Cortex of kidney (tissue), 1 donor: Measurements from ENCODE around the gene GSDMA.
"Not testable (repeated sequence)": the region's sequence is repeated elsewhere in the genome, so short reads cannot be mapped to it uniquely, and the experiment has no call there.

ENCODE experiments used
- DNase-seq: peaks from one replicate; lab custom pipeline; 2025; lab: John Stamatoyannopoulos, UW

GSDMA gene

GRCh38 chr17:39997543-39997942, 34.7 kb downstream of the GSDMA start:
- DNase-seq, result no peak

GRCh38 chr17:39999067-39999466, 36.3 kb downstream of the GSDMA start:
- no peak for DNase-seq

- no peak for DNase-seq
Observed at GRCh38 chr17:40000161-40000560, 37.4 kb downstream of the GSDMA start.

- not testable (repeated sequence) for DNase-seq
Observed at GRCh38 chr17:40001335-40001734, 38.5 kb downstream of the GSDMA start.

GRCh38 chr17:40004072-40004471, 41.3 kb downstream of the GSDMA start:
- no peak for DNase-seq

GRCh38 chr17:40004712-40005111, 41.9 kb downstream of the GSDMA start:
- no peak for DNase-seq

GRCh38 chr17:40005520-40005919, 42.7 kb downstream of the GSDMA start:
- DNase-seq, result no peak

GRCh38 chr17:40010946-40011500, 48.2 kb downstream of the GSDMA start:
- not testable (repeated sequence) for DNase-seq

- not testable (repeated sequence) for DNase-seq
Observed at GRCh38 chr17:40012017-40012647, 49.3 kb downstream of the GSDMA start.

GRCh38 chr17:40014375-40014980, 51.7 kb downstream of the GSDMA start:
- DNase-seq, result no peak

GRCh38 chr17:40015005-40015997, 52.5 kb downstream of the GSDMA start, which contains the start of gene CSF3:
TSS of gene CSF3 (plus strand) at chr17:40015440. CDS start at chr17:40015475, 35 bp downstream.
- no peak for DNase-seq

- DNase-seq, result no peak
Observed at GRCh38 chr17:40015998-40016985, 53.5 kb downstream of the GSDMA start.

GRCh38 chr17:40017422-40018080, 54.7 kb downstream of the GSDMA start:
- DNase-seq, result no peak

GRCh38 chr17:40018211-40019121, 55.7 kb downstream of the GSDMA start:
- no peak for DNase-seq

GRCh38 chr17:40019140-40019991, 56.6 kb downstream of the GSDMA start:
- DNase-seq, result no peak

- DNase-seq, result no peak
Observed at GRCh38 chr17:40020146-40020545, 57.3 kb downstream of the GSDMA start.

GRCh38 chr17:40021451-40021971, 58.7 kb downstream of the GSDMA start:
- DNase-seq, result no peak

- no peak for DNase-seq
Observed at GRCh38 chr17:40022497-40022896, 59.7 kb downstream of the GSDMA start.
